HG02763 (cell line): Measurements from ENCODE around the gene KIAA0825.
"Not testable (repeated sequence)": the region's sequence is repeated elsewhere in the genome, so short reads cannot be mapped to it uniquely, and the experiment has no call there.

Experiments
- ATAC-seq: cut with Tn5 transposase; IDR thresholded peaks from one replicate; pipeline ENCODE4 v1.9.1; 2021; ENCODE audit warnings: mild to moderate bottlenecking, moderate library complexity; ENCODE audit not compliant: unreplicated experiment

Gene KIAA0825

GRCh38 chr5:94388773-94389514, 229.5 kb downstream of the KIAA0825 start:
- ATAC-seq: no peak

DNA sequence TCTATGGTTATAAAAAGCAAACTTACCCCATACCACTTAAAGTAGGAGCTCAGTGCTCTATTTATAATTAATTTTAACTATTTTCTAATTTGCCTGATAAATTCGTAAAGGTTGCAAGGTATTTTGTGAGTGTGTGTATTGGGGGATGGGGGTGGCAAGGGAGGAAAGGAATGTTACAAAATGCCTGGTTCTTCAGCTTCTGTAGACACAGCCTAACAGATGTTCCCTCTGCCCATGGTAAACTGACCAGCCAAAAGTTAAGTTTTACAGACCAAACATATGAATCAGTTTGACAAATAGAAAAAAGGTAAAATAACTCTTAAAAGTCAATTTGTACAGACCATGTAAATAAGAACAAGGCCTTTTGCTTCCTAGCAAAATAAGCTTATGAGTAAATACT, 232.6 kb downstream of the KIAA0825 start:
- ATAC-seq: no peak

DNA sequence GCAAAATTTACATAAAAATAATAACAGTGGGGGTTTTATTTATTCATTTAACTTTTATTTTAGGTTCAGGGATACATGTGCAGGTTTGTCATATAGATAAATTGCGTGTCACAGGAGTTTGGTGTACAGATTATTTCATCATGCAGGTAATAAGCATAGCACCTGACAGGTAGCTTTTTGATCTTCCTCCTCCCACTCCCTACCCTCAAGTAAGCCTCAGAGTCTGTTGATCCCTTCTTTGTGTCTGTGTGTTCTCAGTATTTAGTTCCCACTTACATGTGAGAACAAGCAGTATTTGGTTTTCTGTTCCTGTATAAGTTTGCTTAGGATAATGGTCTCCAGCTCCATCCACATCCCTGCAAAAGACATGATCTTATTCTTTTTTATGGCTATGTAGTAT, 240.3 kb downstream of the KIAA0825 start:
- no peak for ATAC-seq

DNA sequence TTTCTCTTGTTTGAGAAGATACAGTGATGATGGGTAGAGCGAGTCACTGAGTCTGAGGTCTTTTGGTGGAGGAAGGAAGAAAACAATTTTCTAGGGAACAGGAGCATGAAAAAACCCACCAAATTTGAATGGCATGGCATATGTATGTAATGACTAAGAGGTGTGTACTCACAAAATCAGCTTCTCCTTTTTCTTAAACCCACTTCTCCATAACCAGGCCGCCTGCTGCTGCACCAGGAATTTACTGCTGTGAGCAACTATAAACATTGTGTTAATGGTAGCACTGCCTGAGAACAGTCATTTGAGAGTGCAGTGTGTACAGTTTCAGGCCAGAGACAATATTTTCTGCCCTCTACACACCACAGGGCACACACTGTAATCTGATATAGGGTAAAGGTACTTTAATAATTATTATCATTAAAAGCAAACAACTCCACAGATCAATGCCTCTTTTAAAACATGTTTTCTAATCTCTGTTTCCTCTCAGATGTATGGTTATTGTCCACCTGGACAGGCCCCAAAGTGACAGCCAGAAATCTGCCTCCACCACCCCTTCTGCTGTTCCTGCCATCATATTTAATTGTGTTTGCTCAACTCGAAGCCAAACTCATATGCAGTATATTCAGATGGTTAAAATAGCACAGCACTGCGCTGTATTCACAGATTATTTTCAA, 241.6 kb downstream of the KIAA0825 start:
- ATAC-seq: no peak

GRCh38 chr5:94375801-94376200, 242.6 kb downstream of the KIAA0825 start:
- no peak for ATAC-seq

GRCh38 chr5:94374336-94374735, 244.1 kb downstream of the KIAA0825 start:
- ATAC-seq: no peak

DNA sequence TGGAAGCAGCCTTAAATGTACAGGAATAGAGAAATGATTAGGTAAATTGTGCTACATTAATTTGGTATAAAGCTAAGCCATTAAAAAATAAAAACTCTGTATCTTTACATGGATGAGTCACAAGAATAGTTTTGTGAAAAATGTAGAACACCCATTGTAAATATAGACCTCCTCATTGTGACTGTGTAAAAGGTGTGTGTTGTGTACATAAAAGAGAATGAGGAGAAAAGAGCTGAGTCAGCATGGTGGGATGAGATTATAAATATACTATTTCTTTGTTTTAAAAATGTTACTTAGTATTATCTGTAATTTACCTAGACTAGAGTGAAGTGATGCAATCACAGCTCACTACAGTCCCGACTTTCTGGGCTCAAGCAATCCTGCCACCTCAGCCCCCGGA, 250.5 kb downstream of the KIAA0825 start:
- ATAC-seq: no peak

- no peak for ATAC-seq
Observed at GRCh38 chr5:94366811-94367210, 251.6 kb downstream of the KIAA0825 start.

- ATAC-seq: no peak
Observed at GRCh38 chr5:94362857-94363256, 255.5 kb downstream of the KIAA0825 start.

GRCh38 chr5:94361832-94362796, 256.3 kb downstream of the KIAA0825 start:
- ATAC-seq: no peak

- ATAC-seq: no peak
Observed at GRCh38 chr5:94361161-94361560, 257.2 kb downstream of the KIAA0825 start.

- ATAC-seq: no peak
Observed at GRCh38 chr5:94360382-94361130, 257.8 kb downstream of the KIAA0825 start.

GRCh38 chr5:94359880-94360279, 258.5 kb downstream of the KIAA0825 start:
- ATAC-seq: no peak

DNA sequence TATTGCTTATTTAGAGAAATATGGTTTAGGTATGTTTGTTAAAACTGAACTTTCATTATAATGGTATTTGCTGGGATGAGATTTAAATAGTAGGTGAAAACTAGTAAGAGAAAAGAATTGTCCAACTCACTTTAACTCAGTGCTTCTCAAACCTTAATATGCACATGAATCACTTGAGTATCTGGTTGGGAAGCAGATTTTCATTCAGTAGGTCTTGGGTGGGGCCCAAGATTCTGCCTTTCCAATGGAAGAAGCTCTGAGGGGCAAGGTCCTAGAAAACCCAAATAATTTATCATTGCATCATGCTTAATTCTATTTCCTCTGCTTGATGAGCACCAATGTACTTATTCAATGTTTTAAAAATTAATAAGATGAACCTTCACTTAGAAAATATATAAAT, 262.6 kb downstream of the KIAA0825 start:
- no peak for ATAC-seq

GRCh38 chr5:94354837-94355485, 263.4 kb downstream of the KIAA0825 start:
- not testable (repeated sequence) for ATAC-seq

DNA sequence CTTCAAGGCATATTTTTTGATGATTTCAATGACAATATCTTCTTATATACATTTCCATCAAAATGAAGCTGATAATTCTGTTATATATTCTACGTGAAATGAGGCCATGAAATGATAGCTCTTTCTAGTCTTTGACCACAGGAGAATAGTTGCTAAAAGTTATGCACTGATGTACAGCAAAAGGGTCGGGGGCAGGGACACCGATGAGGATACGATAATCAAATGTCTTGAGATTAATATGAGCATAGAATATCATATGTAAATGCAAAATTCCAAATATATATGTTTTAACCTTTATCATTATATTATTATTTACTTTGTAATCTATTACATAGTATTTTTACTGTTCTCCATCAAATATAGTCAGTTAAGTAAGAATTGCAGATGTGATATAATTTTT, 264.8 kb downstream of the KIAA0825 start:
- no peak for ATAC-seq

- no peak for ATAC-seq
Observed at GRCh38 chr5:94347130-94347529, 271.3 kb downstream of the KIAA0825 start.

DNA sequence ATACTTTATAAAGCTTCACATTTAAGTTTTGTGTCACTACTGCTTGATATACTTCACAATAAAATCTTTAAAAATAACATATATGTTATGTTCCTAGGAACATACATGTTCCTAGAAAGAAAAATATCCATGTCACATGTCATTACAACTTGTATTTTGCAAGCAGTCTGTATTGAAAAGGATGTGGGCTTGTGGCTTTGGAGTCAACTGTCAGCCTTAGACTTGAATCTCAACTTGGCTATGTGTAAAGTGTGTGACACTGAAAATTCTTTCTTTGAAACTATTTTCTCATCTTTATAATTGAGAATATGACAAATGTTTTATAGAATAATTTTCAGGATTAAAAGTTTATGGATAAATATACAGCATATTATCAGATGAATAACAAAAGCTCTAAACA, 273.1 kb downstream of the KIAA0825 start:
- no peak for ATAC-seq

- no peak for ATAC-seq
Observed at GRCh38 chr5:94337617-94338016, 280.8 kb downstream of the KIAA0825 start.

DNA sequence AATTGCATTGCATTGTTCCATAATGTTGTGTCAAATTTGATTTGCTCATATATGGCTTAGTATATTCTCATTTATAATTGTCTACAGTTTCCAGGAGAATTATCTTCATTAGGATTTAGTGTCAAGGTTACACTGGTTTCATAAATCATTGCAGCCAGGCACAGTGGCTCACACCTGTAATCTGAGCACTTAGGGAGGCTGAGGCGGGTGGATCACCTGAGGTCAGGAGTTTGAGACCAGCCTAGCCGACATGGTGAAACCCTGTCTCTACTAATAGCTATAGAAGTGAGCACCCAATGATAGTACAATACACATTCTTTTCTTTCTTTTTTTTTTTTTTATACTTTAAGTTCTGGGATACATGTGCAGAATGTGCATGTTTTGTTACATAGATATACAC, 282.5 kb downstream of the KIAA0825 start:
- no peak for ATAC-seq
